Stimulated activated naive CD4-positive, alpha-beta T cell treated with Interleukin-2 at 50 U/mL for 16 hours (primary cell): ENCODE measurements around the gene IKBKE.

Experiments
- DNase-seq: peaks from one replicate; lab custom pipeline; 2025; lab: John Stamatoyannopoulos, UW

The IKBKE gene

DNA sequence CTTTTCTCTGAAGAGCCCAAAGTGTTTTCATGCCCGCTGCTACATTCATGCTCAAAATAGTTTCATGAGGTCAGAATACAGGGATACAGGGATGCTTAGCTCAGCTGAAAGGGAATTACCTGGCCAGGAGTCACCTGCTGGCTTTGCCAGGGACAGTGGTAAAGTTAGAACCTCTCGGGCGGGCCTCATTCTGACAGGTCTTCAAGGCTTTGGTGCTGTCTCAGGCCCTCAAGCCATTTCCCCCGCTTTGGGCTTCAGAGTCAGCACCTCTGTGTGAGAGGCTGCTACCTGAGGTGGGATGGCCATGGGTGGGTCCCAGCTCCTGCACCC lies 42.5 kb downstream of the IKBKE start:
- no peak for DNase-seq

DNA sequence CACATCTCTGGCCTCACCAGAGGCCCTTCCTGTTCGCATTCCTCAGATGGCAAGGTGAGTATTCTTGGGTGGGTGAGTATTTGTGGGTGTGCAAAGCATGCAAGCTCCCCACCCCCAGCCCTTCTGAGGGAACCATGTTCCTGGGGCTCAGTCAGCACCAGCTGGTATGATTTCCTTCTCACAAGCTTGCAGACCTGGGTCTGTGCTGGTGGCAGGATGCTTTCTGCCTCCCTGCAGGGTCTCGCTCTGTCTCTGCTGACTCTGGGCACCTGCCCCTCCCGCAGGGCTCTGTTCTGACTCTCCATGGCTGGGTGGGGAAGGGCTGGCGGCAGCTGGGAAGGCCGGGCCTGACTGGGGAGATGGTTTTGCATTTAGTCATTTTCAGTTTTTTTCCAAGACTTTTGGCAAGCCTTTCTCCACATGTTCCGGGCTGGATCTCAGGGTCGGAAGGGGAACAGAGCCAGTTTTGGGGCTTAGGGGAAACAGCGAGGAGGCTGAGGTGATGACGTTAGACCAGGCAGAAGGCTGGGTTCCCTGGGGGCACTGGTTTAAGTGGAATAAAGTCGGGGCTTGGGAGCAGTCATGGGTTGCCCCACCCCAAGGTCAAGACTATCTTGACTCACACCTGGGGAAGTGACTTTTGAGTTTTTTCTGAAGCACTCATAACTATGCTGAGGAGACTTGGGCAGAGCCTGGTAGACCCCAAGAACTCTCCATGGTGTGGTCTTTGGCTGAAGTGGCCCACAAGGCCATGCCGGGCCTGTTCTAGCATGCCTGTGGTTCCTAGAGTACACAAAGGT lies 43.2 kb downstream of the IKBKE start:
- no peak for DNase-seq

- DNase-seq = no peak
Observed at GRCh38 chr1:206514813-206515387, 44.6 kb downstream of the IKBKE start.

- no peak for DNase-seq
Observed at GRCh38 chr1:206516728-206516990, 46.4 kb downstream of the IKBKE start.

GRCh38 chr1:206517784-206518183 lies 47.5 kb downstream of the IKBKE start:
- no peak for DNase-seq

- no peak for DNase-seq
Observed at GRCh38 chr1:206518206-206518605, 47.9 kb downstream of the IKBKE start.

DNA sequence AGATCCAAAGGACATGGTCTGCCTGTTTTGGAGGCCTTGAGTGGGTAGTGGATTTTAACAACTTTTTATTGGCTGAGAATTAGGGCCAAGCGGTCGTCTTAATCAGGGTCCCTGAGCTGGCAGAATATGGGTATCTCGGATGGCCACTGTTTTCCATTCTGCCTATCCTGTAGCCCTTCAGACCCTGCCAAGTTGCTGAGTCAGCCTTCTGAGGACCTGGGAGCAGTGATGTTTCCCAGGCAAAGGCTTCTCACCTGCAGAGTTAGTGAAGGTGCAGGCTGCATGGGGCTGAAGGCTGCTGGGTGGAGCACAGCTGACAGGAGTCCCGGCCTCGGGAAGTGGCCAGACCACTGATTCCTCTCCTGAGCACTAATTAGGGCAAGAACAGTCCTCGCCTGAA lies 48.5 kb downstream of the IKBKE start:
- no peak for DNase-seq

GRCh38 chr1:206521127-206521526 lies 50.9 kb downstream of the IKBKE start:
- DNase-seq = no peak

DNA sequence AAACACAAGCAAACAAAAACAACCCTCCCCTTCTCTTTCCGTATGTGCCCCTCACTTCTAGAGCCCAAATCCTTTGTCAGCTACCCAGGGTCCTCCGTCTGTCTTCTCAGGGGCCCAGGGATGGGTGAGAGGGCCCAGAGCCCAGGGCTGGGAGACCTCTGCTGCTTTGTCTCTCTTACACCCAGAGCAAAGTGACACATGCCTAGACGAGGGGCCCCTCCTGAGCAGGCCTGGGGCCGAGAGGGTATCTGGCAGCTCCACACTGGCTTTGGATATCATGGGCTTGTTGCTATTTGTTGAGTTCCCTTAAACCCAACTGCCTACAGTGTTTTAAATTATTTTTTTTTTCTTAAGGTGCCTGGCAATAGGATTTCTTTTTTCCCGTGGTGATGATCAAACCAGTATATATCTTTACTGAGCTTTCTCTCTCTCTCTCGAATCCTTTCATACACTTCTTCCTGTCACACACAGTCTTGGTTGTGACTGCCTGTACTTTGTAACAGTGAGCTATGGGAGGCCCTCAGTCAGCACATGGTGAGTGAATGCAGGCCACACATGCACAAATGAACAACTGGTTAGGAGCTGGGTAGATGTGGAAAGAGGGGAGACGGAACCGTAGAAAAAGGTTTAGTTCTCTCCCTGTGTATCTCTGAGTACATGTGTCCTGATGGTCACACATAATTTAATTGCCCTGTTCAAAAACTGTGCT lies 51.6 kb downstream of the IKBKE start:
- no peak for DNase-seq

- no peak for DNase-seq
Observed at GRCh38 chr1:206524739-206525364, 54.6 kb downstream of the IKBKE start.

- no peak for DNase-seq
Observed at GRCh38 chr1:206526064-206526911, 56.0 kb downstream of the IKBKE start.

DNA sequence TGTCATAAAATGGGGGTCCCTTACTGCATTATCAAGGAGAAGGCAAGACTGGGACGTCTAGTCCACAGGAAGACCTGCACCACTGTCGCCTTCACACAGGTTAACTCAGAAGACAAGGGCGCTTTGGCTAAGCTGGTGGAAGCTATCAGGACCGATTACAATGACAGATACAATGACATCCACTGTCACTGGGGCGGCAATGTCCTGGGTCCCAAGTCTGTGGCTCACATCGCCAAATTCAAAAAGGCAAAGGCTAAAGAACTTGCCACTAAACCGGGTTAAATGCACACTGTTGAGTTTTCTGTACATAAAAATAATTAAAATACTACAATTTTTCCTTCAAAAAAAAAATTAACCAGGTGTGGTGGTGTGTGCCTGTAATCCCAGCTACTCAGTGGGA lies 59.1 kb downstream of the IKBKE start:
- no peak for DNase-seq

- no peak for DNase-seq
Observed at GRCh38 chr1:206532368-206532767, 62.1 kb downstream of the IKBKE start.

- DNase-seq = no peak
Observed at GRCh38 chr1:206534552-206534951, 64.3 kb downstream of the IKBKE start.

GRCh38 chr1:206535853-206536188 lies 65.5 kb downstream of the IKBKE start:
- DNase-seq = no peak

DNA sequence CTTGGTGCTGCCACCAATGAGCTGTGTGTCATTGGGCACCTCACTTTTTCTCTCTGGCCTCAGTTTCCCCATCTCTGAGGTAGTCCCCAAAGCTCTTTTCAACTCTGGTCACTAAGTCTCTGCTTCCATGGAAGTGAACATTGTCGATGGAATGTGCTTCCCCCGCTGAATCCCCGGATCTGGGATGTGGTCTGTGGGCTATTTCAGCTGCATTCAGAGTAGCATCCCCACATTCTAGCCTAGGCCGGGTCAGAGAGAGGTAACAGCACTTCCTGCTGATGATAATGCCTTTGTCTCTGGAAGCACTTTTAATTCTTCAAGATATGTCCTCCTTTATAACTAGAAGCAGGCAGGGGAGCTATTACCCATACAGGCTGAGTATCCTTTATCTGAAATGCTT lies 66.9 kb downstream of the IKBKE start:
- DNase-seq = no peak

DNA sequence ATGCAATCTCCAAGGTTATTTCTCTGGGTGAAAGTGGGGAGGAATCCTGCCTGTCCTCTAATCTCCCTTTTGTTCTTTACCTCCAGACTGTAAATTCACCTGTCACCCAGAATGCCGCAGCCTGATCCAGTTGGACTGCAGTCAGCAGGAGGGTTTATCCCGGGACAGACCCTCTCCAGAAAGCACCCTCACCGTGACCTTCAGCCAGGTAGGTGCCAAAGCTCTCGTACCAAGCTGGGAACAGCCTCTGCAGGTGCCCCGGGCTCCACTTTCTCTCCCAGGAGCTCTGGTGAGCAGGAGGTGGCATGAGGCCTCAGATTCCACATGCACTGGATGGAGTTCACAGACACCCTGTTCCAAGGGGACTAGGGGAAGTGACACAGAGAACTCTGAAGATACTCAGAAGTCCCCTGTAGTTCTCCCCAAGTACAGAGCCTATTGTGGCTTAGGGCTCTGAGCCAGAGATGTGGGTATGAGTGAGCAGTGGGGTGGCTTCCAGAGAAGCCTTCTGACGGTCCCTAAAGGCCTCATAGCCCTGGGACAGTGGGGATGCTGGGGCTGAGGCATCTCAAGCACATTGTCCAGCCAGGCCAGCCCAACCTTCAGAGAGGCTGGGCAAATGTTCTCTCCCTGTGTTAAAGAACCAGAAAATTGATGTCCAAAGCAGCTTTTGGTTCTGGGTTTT lies 68.0 kb downstream of the IKBKE start:
- DNase-seq = no peak

DNA sequence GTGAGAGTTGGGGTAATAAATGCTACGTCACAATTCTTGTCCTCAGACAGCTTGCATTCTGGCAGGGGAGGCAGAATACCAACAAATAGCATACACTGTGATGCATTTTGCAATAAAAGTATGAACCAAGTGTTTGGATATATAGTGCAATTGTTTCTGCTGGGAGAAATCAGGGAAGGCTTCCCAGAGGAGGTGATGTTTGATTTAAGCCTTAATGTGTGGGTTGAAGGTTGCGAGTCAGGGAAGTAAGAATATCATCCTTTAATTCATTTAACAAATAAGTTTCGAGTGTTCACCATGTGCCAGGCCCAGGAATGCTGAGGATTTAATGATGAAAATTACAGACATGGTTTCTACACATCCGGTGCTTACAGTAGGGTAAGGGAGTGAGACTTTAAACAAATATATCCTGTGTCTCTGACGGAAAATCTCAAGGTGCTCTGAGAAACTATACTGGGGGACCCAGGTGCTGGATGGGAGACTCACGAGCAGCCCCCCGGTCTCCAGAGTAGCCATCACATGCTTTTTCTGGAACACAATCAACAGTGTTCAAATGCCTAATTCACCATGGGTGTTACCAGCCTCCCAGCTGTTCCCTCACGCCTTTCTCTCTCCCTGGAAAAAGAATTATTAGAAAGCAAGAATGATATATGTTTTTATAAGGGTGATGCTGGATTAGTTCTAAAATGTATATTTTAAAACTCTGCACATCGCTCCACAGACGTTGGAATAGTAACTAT lies 68.8 kb downstream of the IKBKE start:
- no peak for DNase-seq

GRCh38 chr1:206540044-206540780 lies 69.9 kb downstream of the IKBKE start:
- no peak for DNase-seq

GRCh38 chr1:206541236-206541833 lies 71.1 kb downstream of the IKBKE start:
- no peak for DNase-seq
